HepG2 (cell line): ENCODE data around the gene UTS2R. TPM values are rescaled to one million over a fixed set of nuclear protein-coding genes. Genes with fewer than 3 reads are reported as not detected.
A peak's percentile ranks its signal among the peaks of the same experiment; 100 is the strongest.

ENCODE experiments used
- EP300 ChIP-seq, 3 experiments: sonication (generic) in 1 of 3; formaldehyde crosslinking in 1 of 3; IDR thresholded peaks; 2 replicates each; pipeline versions ENCODE4 v1.5.1 to v1.6.1; 2011 to 2020; ENCODE audit warnings: low read depth in 2 of 3, low read length in 2 of 3, borderline replicate concordance in 1 of 3, improper control_type of control experiment in 1 of 3, mild to moderate bottlenecking in 1 of 3, missing genetic modification reagents in 1 of 3, moderate library complexity in 1 of 3
- GABPB1 ChIP-seq: IDR thresholded peaks from 2 replicates; pipeline ENCODE4 v1.6.1; 2016; ENCODE audit warnings: mild to moderate bottlenecking, missing genetic modification reagents, moderate library complexity, missing compliant biosample characterization
- ISL2 ChIP-seq: sonication (generic); formaldehyde crosslinking; IDR thresholded peaks from 2 replicates; pipeline ENCODE4 v1.5.0; 2020; ENCODE audit warnings: missing genetic modification reagents
- KLF13 ChIP-seq: sonication (generic); formaldehyde crosslinking; IDR thresholded peaks from 2 replicates; pipeline ENCODE4 v1.4.0; 2020; ENCODE audit warnings: mild to moderate bottlenecking, missing genetic modification reagents
- MED1 ChIP-seq: sonication (generic); formaldehyde crosslinking; IDR thresholded peaks from 2 replicates; pipeline ENCODE4 v1.4.0; 2020; ENCODE audit warnings: missing genetic modification reagents
- MZF1 ChIP-seq: sonication (generic); formaldehyde crosslinking; IDR thresholded peaks from 2 replicates; pipeline ENCODE4 v1.8.1; 2023; ENCODE audit warnings: mild to moderate bottlenecking, missing genetic modification reagents, borderline replicate concordance
- NFE2L2 ChIP-seq: fragments of 150-350 bp; IDR thresholded peaks from 2 replicates; pipeline ENCODE4 v1.6.1; 2014; ENCODE audit warnings: low read length
- NFKBIZ ChIP-seq: IDR thresholded peaks from 2 replicates; pipeline ENCODE4 v1.6.1; 2018; ENCODE audit warnings: missing genetic modification reagents, missing compliant biosample characterization
- ZNF589 ChIP-seq: sonication (generic); formaldehyde crosslinking; conservative IDR thresholded peaks from 2 replicates; pipeline ENCODE4 v1.8.0; 2022; ENCODE audit warnings: mild to moderate bottlenecking, moderate library complexity, missing genetic modification reagents
- ZNF816 ChIP-seq: sonication (generic); formaldehyde crosslinking; IDR thresholded peaks from 2 replicates; pipeline ENCODE4 v1.8.0; 2022; ENCODE audit warnings: missing genetic modification reagents, mild to moderate bottlenecking, borderline replicate concordance
- ZNF891 ChIP-seq: sonication (generic); formaldehyde crosslinking; IDR thresholded peaks from 2 replicates; pipeline ENCODE4 v1.5.0; 2020; ENCODE audit warnings: mild to moderate bottlenecking, missing genetic modification reagents
- polyA plus RNA-seq, 8 experiments: library from polyadenylated mRNA; depleted of rRNA in 3 of 8; stranded (reverse) in 7 of 8; unstranded in 1 of 8; fragments of >200 nt; fragmentation: Illumina TruSeq in 4 of 8; extraction: Trizol in 4 of 8; gene quantifications; 2 replicates each; pipeline versions ENCODE4 v1.2.1 to v1.2.3, GENCODE V29; 2011 to 2016; ENCODE audit warnings: low read depth in 4 of 8, missing spikeins in 1 of 8, mixed read lengths in 1 of 8; ENCODE audit not compliant: insufficient read depth in 1 of 8
- total RNA-seq, 5 experiments: library from RNA; depleted of rRNA; stranded (reverse); fragments of >200 nt; fragmentation: Illumina TruSeq; extraction: Trizol; gene quantifications; 2 replicates each; pipeline ENCODE4 v1.2.3, GENCODE V29; 2016; ENCODE audit warnings: low read depth in 1 of 5
- TF ChIP-seq, protein P1 (sequence below): sonication (generic); formaldehyde crosslinking; IDR thresholded peaks from 2 replicates; pipeline ENCODE4; 2020; ENCODE audit warnings: missing genetic modification reagents, mild to moderate bottlenecking, borderline replicate concordance
- TF ChIP-seq, protein P2 (sequence below): sonication (generic); formaldehyde crosslinking; IDR thresholded peaks from 2 replicates; pipeline ENCODE4 v1.5.0; 2020; ENCODE audit warnings: mild to moderate bottlenecking, missing genetic modification reagents
- TF ChIP-seq, protein P3 (sequence below): sonication (generic); formaldehyde crosslinking; IDR thresholded peaks from 2 replicates; pipeline ENCODE4 v1.5.0; 2020; ENCODE audit warnings: mild to moderate bottlenecking, missing genetic modification reagents
- TF ChIP-seq, protein P4 (sequence below): sonication (generic); formaldehyde crosslinking; IDR thresholded peaks from 2 replicates; pipeline ENCODE4 v1.9.0; 2022; ENCODE audit warnings: missing genetic modification reagents, mild to moderate bottlenecking, borderline replicate concordance
- TF ChIP-seq, protein P5 (sequence below): sonication (generic); formaldehyde crosslinking; IDR thresholded peaks from 2 replicates; pipeline ENCODE4 v1.8.0; 2022; ENCODE audit warnings: mild to moderate bottlenecking, missing genetic modification reagents, moderate library complexity

UTS2R gene
- total and polyA plus RNA-seq, 2 of the 13 experiments (the other 11 are each of a cell fraction or from before 2014, with no cell fraction given), result 0.13 to 0.15 TPM

DNA sequence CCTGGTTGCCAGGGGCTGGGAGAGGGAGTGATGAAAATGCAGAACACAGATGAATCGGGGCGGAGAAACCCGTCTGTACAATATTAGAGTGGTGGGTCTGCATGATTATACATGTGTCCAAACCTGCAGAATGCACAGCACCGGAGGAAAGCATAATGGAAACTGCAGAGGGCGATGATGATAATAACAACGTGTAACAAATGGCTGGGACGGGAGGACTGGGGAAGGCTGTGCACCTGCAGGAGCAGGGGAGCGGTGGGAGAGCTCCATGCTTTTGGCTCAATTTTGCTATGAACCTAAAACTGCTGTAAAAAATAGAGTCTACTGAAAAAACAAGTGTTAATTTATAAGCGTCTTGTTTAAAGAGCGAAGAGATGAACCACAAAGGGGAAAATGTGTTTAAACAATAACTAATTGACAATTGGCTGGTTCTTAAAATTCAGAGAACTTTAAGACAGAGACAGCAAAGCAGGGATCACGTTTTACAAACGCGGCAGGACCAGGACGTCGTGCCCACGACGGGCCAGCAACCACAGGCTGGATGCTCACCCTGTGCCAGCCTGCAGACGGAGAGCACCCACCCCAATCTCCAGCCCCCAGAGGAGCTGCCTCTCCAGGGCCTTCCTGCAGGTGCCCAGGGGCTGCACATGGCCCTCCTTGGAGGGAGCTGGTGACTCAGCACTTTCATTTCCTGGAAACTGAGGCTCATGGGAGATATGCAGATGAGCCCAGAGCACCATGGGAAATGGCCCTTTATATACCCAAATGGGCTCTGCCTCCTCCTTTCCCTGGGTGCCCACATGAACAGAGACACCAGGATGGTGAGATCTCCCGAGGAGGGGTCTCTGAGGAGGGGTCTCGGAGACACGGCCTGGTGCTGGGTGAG, 12.9 kb upstream of the UTS2R start, which contains the start of gene TEX19 (continued):
- no peak for TF ChIP-seq EP300 (IDR thresholded peaks at IDR 0.05; ENCODE audit: low read depth in 2 of 2, low read length in 2 of 2)
- 0 out of 2 replicates have a peak, but pooled peaks have one; percentile 34 for TF ChIP-seq EP300 (CRISPR knock-in tag; IDR thresholded peaks at IDR 0.05; ENCODE audit: borderline replicate concordance)
- 0 out of 2 replicates have a peak, but pooled peaks have one; percentile 62 for TF ChIP-seq KLF13 (CRISPR knock-in tag)
- no peak for TF ChIP-seq ISL2
- 0 out of 2 replicates have a peak, but pooled peaks have one; percentile 43 for TF ChIP-seq ZNF589 (CRISPR knock-in tag)
- no peak for TF ChIP-seq MZF1
- TF ChIP-seq GABPB1 (CRISPR knock-in tag), result 0 out of 2 replicates have a peak, but pooled peaks have one; percentile 46
- TF ChIP-seq NFKBIZ (CRISPR knock-in tag), result 0 out of 2 replicates have a peak, but pooled peaks have one; percentile 21
- TF ChIP-seq, protein P1, sequence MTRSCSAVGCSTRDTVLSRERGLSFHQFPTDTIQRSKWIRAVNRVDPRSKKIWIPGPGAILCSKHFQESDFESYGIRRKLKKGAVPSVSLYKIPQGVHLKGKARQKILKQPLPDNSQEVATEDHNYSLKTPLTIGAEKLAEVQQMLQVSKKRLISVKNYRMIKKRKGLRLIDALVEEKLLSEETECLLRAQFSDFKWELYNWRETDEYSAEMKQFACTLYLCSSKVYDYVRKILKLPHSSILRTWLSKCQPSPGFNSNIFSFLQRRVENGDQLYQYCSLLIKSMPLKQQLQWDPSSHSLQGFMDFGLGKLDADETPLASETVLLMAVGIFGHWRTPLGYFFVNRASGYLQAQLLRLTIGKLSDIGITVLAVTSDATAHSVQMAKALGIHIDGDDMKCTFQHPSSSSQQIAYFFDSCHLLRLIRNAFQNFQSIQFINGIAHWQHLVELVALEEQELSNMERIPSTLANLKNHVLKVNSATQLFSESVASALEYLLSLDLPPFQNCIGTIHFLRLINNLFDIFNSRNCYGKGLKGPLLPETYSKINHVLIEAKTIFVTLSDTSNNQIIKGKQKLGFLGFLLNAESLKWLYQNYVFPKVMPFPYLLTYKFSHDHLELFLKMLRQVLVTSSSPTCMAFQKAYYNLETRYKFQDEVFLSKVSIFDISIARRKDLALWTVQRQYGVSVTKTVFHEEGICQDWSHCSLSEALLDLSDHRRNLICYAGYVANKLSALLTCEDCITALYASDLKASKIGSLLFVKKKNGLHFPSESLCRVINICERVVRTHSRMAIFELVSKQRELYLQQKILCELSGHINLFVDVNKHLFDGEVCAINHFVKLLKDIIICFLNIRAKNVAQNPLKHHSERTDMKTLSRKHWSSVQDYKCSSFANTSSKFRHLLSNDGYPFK, result peak; percentile 67; the same call in 1 of the 2 replicates
- TF ChIP-seq, protein P2, sequence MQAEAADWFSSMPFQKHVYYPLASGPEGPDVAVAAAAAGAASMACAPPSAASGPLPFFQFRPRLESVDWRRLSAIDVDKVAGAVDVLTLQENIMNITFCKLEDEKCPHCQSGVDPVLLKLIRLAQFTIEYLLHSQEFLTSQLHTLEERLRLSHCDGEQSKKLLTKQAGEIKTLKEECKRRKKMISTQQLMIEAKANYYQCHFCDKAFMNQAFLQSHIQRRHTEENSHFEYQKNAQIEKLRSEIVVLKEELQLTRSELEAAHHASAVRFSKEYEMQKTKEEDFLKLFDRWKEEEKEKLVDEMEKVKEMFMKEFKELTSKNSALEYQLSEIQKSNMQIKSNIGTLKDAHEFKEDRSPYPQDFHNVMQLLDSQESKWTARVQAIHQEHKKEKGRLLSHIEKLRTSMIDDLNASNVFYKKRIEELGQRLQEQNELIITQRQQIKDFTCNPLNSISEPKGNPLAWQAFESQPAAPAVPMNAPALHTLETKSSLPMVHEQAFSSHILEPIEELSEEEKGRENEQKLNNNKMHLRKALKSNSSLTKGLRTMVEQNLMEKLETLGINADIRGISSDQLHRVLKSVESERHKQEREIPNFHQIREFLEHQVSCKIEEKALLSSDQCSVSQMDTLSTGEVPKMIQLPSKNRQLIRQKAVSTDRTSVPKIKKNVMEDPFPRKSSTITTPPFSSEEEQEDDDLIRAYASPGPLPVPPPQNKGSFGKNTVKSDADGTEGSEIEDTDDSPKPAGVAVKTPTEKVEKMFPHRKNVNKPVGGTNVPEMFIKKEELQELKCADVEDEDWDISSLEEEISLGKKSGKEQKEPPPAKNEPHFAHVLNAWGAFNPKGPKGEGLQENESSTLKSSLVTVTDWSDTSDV (CRISPR knock-in tag), result peak; percentile 55; the same call in 1 of the 2 replicates
- TF ChIP-seq, protein P3, sequence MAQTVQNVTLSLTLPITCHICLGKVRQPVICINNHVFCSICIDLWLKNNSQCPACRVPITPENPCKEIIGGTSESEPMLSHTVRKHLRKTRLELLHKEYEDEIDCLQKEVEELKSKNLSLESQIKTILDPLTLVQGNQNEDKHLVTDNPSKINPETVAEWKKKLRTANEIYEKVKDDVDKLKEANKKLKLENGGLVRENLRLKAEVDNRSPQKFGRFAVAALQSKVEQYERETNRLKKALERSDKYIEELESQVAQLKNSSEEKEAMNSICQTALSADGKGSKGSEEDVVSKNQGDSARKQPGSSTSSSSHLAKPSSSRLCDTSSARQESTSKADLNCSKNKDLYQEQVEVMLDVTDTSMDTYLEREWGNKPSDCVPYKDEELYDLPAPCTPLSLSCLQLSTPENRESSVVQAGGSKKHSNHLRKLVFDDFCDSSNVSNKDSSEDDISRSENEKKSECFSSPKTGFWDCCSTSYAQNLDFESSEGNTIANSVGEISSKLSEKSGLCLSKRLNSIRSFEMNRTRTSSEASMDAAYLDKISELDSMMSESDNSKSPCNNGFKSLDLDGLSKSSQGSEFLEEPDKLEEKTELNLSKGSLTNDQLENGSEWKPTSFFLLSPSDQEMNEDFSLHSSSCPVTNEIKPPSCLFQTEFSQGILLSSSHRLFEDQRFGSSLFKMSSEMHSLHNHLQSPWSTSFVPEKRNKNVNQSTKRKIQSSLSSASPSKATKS (CRISPR knock-in tag), result no peak
- TF ChIP-seq, protein P4, sequence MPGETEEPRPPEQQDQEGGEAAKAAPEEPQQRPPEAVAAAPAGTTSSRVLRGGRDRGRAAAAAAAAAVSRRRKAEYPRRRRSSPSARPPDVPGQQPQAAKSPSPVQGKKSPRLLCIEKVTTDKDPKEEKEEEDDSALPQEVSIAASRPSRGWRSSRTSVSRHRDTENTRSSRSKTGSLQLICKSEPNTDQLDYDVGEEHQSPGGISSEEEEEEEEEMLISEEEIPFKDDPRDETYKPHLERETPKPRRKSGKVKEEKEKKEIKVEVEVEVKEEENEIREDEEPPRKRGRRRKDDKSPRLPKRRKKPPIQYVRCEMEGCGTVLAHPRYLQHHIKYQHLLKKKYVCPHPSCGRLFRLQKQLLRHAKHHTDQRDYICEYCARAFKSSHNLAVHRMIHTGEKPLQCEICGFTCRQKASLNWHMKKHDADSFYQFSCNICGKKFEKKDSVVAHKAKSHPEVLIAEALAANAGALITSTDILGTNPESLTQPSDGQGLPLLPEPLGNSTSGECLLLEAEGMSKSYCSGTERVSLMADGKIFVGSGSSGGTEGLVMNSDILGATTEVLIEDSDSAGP (CRISPR knock-in tag), result peak; percentile 41; the same call in 1 of the 2 replicates
- TF ChIP-seq, protein P5, sequence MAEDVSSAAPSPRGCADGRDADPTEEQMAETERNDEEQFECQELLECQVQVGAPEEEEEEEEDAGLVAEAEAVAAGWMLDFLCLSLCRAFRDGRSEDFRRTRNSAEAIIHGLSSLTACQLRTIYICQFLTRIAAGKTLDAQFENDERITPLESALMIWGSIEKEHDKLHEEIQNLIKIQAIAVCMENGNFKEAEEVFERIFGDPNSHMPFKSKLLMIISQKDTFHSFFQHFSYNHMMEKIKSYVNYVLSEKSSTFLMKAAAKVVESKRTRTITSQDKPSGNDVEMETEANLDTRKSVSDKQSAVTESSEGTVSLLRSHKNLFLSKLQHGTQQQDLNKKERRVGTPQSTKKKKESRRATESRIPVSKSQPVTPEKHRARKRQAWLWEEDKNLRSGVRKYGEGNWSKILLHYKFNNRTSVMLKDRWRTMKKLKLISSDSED, result no peak
- TF ChIP-seq NFE2L2, result peak; percentile 95
- TF ChIP-seq ZNF816, result no peak
- TF ChIP-seq ZNF891 (CRISPR knock-in tag), result 0 out of 2 replicates have a peak, but pooled peaks have one; percentile 56
- no peak for TF ChIP-seq MED1
